ENCODE results near the gene ITPA. TPM values are rescaled to one million over a fixed set of nuclear protein-coding genes. Genes with fewer than 3 reads are reported as not detected.

ITPA gene
- total and polyA plus RNA-seq, 2 of the 4 experiments (the other 2 are of a cell fraction), result 32.4 to 49.0 TPM

DNA sequence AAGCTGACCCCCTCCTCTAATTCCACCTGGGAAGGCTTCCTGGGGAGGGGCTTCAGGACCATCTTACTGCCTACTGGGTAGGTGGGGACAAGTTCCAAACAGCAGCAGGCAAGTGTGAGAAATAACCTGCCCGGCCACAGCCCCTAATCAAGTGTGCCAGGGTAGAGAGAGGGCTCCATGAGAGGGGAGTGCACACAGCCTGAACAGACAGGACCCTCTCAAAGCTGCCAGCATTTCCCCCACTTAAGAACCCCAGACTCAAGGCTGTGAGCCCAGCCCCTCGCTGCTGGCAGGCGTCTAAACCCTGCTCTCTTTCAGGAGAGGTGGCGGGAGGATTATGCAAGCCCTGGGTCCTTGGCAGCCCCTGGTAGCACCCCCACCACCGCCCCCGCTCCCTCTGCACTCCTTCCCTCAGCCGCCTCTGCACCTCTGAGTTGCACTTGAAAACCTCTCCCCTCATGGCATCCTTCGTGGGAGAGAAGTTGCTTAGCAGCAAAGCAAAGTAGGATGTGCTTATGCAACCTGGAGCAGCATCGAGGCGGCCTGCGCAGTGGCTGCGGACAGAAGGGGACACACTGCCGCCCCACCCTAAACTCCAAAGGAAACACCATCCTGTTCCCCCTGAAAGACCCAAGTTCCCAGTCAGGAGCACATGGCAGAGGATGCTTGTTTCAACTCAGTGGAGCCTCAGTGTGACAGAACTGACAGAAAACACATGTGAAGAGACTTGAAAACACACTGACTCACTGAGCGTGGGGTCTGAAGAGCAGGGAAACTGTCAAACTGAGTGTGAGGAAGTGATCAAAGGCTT is 15.3 kb upstream of the ITPA start:
- BruUV-seq (replicated peaks), result no TSS peak
- Histone ChIP-seq H3K4ac (ENCODE audit: low read depth, low read length) (no peak overlapping the region), H3K56ac (ENCODE audit: extremely low read depth, insufficient read depth, low read length) (no peak overlapping the region), H3K4me1 (ENCODE audit: control insufficient read depth, insufficient read depth, low read length) (no peaks in the 10 kb centered on the region), H4K8ac (ENCODE audit: low read depth in 2 of 2, low read length in 2 of 2) (no peak overlapping the region), H3K9me3 (ENCODE audit: control insufficient read depth, insufficient read depth, low read length) (no peaks in the 10 kb centered on the region), H2AK5ac (ENCODE audit: low read depth, low read length) (no peak overlapping the region), H3K79me1 (ENCODE audit: low read depth in 1 of 2, low read length in 2 of 2) (no peaks in the 10 kb centered on the region), H3K9me1 (ENCODE audit: insufficient read depth, low read length) (no peaks in the 10 kb centered on the region), H2BK20ac (ENCODE audit: low read depth, low read length) (no peak overlapping the region), H3K23ac (ENCODE audit: low read depth, low read length) (no peak overlapping the region), H2BK120ac (ENCODE audit: low read depth, low read length) (no peak overlapping the region), H3K9ac (ENCODE audit: low read depth, low read length) (no peak overlapping the region), H2AFZ (replicated peaks; ENCODE audit: low read length, poor library complexity) (no peak overlapping the region), H3K4me3 (ENCODE audit: insufficient read depth, low read depth, low read length) (no peak overlapping the region), H3K4me2 (ENCODE audit: low read depth, low read length) (no peak overlapping the region), H3K18ac (ENCODE audit: low read depth, low read length) (no peak overlapping the region), H4K91ac (ENCODE audit: insufficient read depth, low read depth, low read length) (no peak overlapping the region), H3K36me3 (ENCODE audit: control insufficient read depth, insufficient read depth, low read length) (peaks cover 66% of the 10 kb centered on the region), H4K5ac (ENCODE audit: low read depth, low read length) (no peak overlapping the region), H2BK15ac (ENCODE audit: low read depth, low read length) (no peak overlapping the region), H2AK9ac (replicated peaks; ENCODE audit: low read depth, low read length, poor library complexity) (no peak overlapping the region), H3K27me3 (ENCODE audit: control insufficient read depth, insufficient read depth, low read length) (no peaks in the 10 kb centered on the region), H3K27ac (ENCODE audit: insufficient read depth, low read length) (no peak overlapping the region), H3K14ac (replicated peaks; ENCODE audit: low read depth, low read length) (no peak overlapping the region), H2BK5ac (ENCODE audit: low read depth, low read length, poor library complexity, severe bottlenecking) (no peak overlapping the region), H4K20me1 (ENCODE audit: insufficient read depth, low read length) (no peaks in the 10 kb centered on the region)
- in situ Hi-C loops (cut with MboI; ENCODE audit: low sequenced_read_pairs) (no loop called here), intact Hi-C loops (cut with micrococcal nuclease) (no loop called here), dilution Hi-C loops (cut with HindIII; ENCODE audit: low sequenced_read_pairs, unreplicated experiment) (no loop called here)
- no peak for TF ChIP-seq NFE2L2 (IDR thresholded peaks at IDR 0.05; ENCODE audit: low read depth, low read length)
- no peak for TF ChIP-seq POLR2A (IDR thresholded peaks at IDR 0.05; ENCODE audit: low read depth, low read length)
- TF ChIP-seq RCOR1 (IDR thresholded peaks at IDR 0.05; ENCODE audit: insufficient replicate concordance, low read length), result no peak
- TF ChIP-seq BHLHE40 (IDR thresholded peaks at IDR 0.05; ENCODE audit: low read depth, low read length), result no peak
- no peak for TF ChIP-seq SMC3 (IDR thresholded peaks at IDR 0.05; ENCODE audit: low read depth, low read length)
- TF ChIP-seq, protein P1, sequence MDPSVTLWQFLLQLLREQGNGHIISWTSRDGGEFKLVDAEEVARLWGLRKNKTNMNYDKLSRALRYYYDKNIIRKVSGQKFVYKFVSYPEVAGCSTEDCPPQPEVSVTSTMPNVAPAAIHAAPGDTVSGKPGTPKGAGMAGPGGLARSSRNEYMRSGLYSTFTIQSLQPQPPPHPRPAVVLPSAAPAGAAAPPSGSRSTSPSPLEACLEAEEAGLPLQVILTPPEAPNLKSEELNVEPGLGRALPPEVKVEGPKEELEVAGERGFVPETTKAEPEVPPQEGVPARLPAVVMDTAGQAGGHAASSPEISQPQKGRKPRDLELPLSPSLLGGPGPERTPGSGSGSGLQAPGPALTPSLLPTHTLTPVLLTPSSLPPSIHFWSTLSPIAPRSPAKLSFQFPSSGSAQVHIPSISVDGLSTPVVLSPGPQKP (IDR thresholded peaks at IDR 0.05; ENCODE audit: borderline replicate concordance, low read depth, low read length), result no peak
- TF ChIP-seq, protein P2, sequence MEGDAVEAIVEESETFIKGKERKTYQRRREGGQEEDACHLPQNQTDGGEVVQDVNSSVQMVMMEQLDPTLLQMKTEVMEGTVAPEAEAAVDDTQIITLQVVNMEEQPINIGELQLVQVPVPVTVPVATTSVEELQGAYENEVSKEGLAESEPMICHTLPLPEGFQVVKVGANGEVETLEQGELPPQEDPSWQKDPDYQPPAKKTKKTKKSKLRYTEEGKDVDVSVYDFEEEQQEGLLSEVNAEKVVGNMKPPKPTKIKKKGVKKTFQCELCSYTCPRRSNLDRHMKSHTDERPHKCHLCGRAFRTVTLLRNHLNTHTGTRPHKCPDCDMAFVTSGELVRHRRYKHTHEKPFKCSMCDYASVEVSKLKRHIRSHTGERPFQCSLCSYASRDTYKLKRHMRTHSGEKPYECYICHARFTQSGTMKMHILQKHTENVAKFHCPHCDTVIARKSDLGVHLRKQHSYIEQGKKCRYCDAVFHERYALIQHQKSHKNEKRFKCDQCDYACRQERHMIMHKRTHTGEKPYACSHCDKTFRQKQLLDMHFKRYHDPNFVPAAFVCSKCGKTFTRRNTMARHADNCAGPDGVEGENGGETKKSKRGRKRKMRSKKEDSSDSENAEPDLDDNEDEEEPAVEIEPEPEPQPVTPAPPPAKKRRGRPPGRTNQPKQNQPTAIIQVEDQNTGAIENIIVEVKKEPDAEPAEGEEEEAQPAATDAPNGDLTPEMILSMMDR (conservative IDR thresholded peaks at IDR 0.05; ENCODE audit: low read depth, low read length), result no peak
- TF ChIP-seq CHD1 (IDR thresholded peaks at IDR 0.05; ENCODE audit: low read depth, low read length), result no peak
- TF ChIP-seq MXI1 (IDR thresholded peaks at IDR 0.05; ENCODE audit: borderline replicate concordance, low read depth, low read length), result no peak
- no peak for TF ChIP-seq CEBPB (IDR thresholded peaks at IDR 0.05; ENCODE audit: low read depth, low read length)
- no peak for TF ChIP-seq FOS (IDR thresholded peaks at IDR 0.05; ENCODE audit: low read depth, low read length)
- no peak for TF ChIP-seq MAZ (IDR thresholded peaks at IDR 0.05; ENCODE audit: borderline replicate concordance, low read depth, low read length)
- TF ChIP-seq, protein P3, sequence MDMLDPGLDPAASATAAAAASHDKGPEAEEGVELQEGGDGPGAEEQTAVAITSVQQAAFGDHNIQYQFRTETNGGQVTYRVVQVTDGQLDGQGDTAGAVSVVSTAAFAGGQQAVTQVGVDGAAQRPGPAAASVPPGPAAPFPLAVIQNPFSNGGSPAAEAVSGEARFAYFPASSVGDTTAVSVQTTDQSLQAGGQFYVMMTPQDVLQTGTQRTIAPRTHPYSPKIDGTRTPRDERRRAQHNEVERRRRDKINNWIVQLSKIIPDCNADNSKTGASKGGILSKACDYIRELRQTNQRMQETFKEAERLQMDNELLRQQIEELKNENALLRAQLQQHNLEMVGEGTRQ (IDR thresholded peaks at IDR 0.05; ENCODE audit: low read depth, low read length), result no peak
- 80% methylated on average over 2 of the region's 14 CpGs; no CpG with 5 or more reads in 1 of the 2 experiments for WGBS, 2 experiments (ENCODE audit: extremely low coverage in 2 of 2, insufficient read length in 1 of 2)
- DNase-seq, result no peak
- POLR2A ChIA-PET (ENCODE audit: unreplicated experiment), result no interaction called here
- no peak for ATAC-seq (ENCODE audit: low read depth)
- CTCF ChIA-PET, result no interaction called here

Measured in IMR-90 (cell line).